Measurements from ENCODE around the gene VPS51. TPM values are rescaled to one million over a fixed set of nuclear protein-coding genes. Genes with fewer than 3 reads are reported as not detected.

Gene VPS51
- total RNA-seq, 1 experiment from 2014 or later, result 89.5 TPM

DNA sequence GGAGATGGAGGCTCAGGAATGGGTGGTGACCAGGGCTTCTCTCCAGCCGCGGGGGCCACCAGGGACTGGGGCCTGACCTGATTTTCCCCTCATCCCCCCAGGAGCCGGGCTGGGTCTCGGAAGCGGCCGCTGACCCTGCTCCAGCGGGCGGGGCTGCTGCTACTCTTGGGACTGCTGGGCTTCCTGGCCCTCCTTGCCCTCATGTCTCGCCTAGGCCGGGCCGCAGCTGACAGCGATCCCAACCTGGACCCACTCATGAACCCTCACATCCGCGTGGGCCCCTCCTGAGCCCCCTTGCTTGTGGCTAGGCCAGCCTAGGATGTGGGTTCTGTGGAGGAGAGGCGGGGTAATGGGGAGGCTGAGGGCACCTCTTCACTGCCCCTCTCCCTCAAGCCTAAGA is 8.2 kb upstream of the VPS51 start:
- Histone ChIP-seq H4K20me1 (ENCODE audit: insufficient read depth) (no peaks in the 10 kb centered on the region), H3K79me2 (ENCODE audit: insufficient read depth, low read length) (peaks cover 16% of the 10 kb centered on the region), H3K4me1 (ENCODE audit: control insufficient read depth in 1 of 2, insufficient read depth in 2 of 2, low read length in 2 of 2) (peaks cover 4 to 12% of the 10 kb centered on the region in 2 experiments; a peak in 3 of 4 replicates), H2AFZ (ENCODE audit: low read depth, low read length, poor library complexity, severe bottlenecking) (no peak overlapping the region), H3K27me3 (ENCODE audit: insufficient read depth, low read length) (no peaks in the 10 kb centered on the region), H3K4me2 (ENCODE audit: low read length) (no peak overlapping the region), H3K9ac (ENCODE audit: low read length) (no peak overlapping the region), H3K27ac (ENCODE audit: low read depth, low read length) (no peak overlapping the region), H3K4me3 (replicated peaks in 1 of 2; ENCODE audit: low read depth in 1 of 2, low read length in 2 of 2) (no peak overlapping the region), H3K9me3 (ENCODE audit: control insufficient read depth in 1 of 2, insufficient read depth in 1 of 2, low read depth in 1 of 2, low read length in 2 of 2) (no peaks in the 10 kb centered on the region), H3K9me2 (ENCODE audit: insufficient read depth) (no peaks in the 10 kb centered on the region), H3K36me3 (ENCODE audit: control insufficient read depth in 1 of 2, insufficient read depth in 2 of 2, low read length in 2 of 2) (peaks cover 0 to 18% of the 10 kb centered on the region in 2 experiments; a peak in 1 of 4 replicates)
- ChIA-PET RAD21 (ENCODE audit: low non-redundant PET in 1 of 2, low total read pairs in 2 of 2, uncharacterized antibody in 2 of 2, unreplicated experiment in 2 of 2) (no interaction called here), POLR2A (no interaction called here), CTCF (no interaction called here)
- intact Hi-C loops (cut with micrococcal nuclease), result no loop called here
- no TSS peak for BruUV-seq (replicated peaks)
- TF ChIP-seq, protein P1, sequence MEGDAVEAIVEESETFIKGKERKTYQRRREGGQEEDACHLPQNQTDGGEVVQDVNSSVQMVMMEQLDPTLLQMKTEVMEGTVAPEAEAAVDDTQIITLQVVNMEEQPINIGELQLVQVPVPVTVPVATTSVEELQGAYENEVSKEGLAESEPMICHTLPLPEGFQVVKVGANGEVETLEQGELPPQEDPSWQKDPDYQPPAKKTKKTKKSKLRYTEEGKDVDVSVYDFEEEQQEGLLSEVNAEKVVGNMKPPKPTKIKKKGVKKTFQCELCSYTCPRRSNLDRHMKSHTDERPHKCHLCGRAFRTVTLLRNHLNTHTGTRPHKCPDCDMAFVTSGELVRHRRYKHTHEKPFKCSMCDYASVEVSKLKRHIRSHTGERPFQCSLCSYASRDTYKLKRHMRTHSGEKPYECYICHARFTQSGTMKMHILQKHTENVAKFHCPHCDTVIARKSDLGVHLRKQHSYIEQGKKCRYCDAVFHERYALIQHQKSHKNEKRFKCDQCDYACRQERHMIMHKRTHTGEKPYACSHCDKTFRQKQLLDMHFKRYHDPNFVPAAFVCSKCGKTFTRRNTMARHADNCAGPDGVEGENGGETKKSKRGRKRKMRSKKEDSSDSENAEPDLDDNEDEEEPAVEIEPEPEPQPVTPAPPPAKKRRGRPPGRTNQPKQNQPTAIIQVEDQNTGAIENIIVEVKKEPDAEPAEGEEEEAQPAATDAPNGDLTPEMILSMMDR (IDR thresholded peaks at IDR 0.05 in 2 of 3, conservative IDR thresholded peaks at IDR 0.05 in 1 of 3; ENCODE audit: borderline replicate concordance in 1 of 3, insufficient read depth in 1 of 3, low read depth in 2 of 3, low read length in 2 of 3), result no peak
- no peak for TF ChIP-seq CBX3 (IDR thresholded peaks at IDR 0.05; ENCODE audit: low read depth)
- TF ChIP-seq CEBPB (IDR thresholded peaks at IDR 0.05; ENCODE audit: low read depth), result no peak
- no peak for TF ChIP-seq EGR1 (IDR thresholded peaks at IDR 0.05; ENCODE audit: low read depth)
- TF ChIP-seq RAD21 (IDR thresholded peaks at IDR 0.05; ENCODE audit: low read depth), result no peak
- no peak for TF ChIP-seq ELF1 (IDR thresholded peaks at IDR 0.05; ENCODE audit: borderline replicate concordance, low read depth)
- TF ChIP-seq SRF (IDR thresholded peaks at IDR 0.05; ENCODE audit: low read depth), result no peak
- no peak for TF ChIP-seq JUND (IDR thresholded peaks at IDR 0.05)
- no peak for TF ChIP-seq ZNF274 (IDR thresholded peaks at IDR 0.05; ENCODE audit: low read depth, low read length)
- no peak for TF ChIP-seq FOSL1 (IDR thresholded peaks at IDR 0.05; ENCODE audit: low read depth)
- TF ChIP-seq TCF7L2 (IDR thresholded peaks at IDR 0.05; ENCODE audit: borderline replicate concordance, extremely low read depth, insufficient read depth, insufficient read length), result no peak
- TF ChIP-seq POLR2AphosphoS5 (IDR thresholded peaks at IDR 0.05; ENCODE audit: low read depth, low read length), result no peak
- no peak for TF ChIP-seq SIN3A (IDR thresholded peaks at IDR 0.05; ENCODE audit: low read depth)
- TF ChIP-seq, protein P2, sequence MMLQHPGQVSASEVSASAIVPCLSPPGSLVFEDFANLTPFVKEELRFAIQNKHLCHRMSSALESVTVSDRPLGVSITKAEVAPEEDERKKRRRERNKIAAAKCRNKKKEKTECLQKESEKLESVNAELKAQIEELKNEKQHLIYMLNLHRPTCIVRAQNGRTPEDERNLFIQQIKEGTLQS (IDR thresholded peaks at IDR 0.05), result no peak
- no peak for TF ChIP-seq EZH2phosphoT487 (IDR thresholded peaks at IDR 0.05; ENCODE audit: borderline replicate concordance)
- TF ChIP-seq POLR2A (IDR thresholded peaks at IDR 0.05; ENCODE audit: borderline replicate concordance, extremely low read depth, insufficient read depth, insufficient read length), result no peak
- TF ChIP-seq, protein P3, sequence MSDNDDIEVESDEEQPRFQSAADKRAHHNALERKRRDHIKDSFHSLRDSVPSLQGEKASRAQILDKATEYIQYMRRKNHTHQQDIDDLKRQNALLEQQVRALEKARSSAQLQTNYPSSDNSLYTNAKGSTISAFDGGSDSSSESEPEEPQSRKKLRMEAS (IDR thresholded peaks at IDR 0.05), result no peak
- TF ChIP-seq YY1 (IDR thresholded peaks at IDR 0.05; ENCODE audit: extremely low read depth, insufficient replicate concordance, low read depth, low read length), result no peak
- no peak for TF ChIP-seq ZFX (IDR thresholded peaks at IDR 0.05)
- ATAC-seq (no peak), DNase-seq (ENCODE audit: low read depth, low spot score) (no peak)

All from HCT116 (cell line).